A549 (cell line): ENCODE measurements around the gene CSF2. TPM values are rescaled to one million over a fixed set of nuclear protein-coding genes. Genes with fewer than 3 reads are reported as not detected.

ENCODE experiments used
- ATAC-seq, 2 experiments: fragments of 200-7000 bp in 1 of 2; fragments of >200 bp in 1 of 2; cut with Nextera tagmentation in 1 of 2; cut with Tn5 transposase in 1 of 2; 3 replicates each; pipeline versions ENCODE4 v1.8.0 to v1.9.1; 2018 to 2020; ENCODE audit warnings: mild to moderate bottlenecking in 1 of 2, moderate library complexity in 1 of 2
- CTCF ChIA-PET: fragments of 300-600 bp; sonication (Branson Sonifier 250); formaldehyde crosslinking; extraction: SDS; loops from one replicate; lab custom pipeline; 2021; ENCODE audit warnings: antibody characterized with exemption, inconsistent platforms; lab: Yijun Ruan, JAX
- POLR2A ChIA-PET: fragments of 350-600 bp; formaldehyde crosslinking; extraction: SDS; loops from one replicate; lab custom pipeline; 2021; ENCODE audit warnings: antibody characterized with exemption, inconsistent platforms; lab: Yijun Ruan, JAX
- DNase-seq, 2 experiments: peaks; one replicate each; pipeline versions ENCODE4 v3.0.0 to v3.0.0-alpha.2; 2011 to 2016; ENCODE audit warnings: low read depth in 1 of 2, low spot score in 1 of 2
- FAIRE-seq: peaks from 2 replicates; lab custom pipeline; 2011; peaks lifted over from hg19 to GRCh38; lab: Jason Lieb, UNC
- H3K27ac ChIP-seq, 2 experiments: fragments of >200 bp; sonication (Bioruptor Twin); formaldehyde crosslinking; 3 replicates each; pipeline ENCODE4 v1.5.1; 2016 to 2017
- H3K4me1 ChIP-seq: fragments of >200 bp; sonication (Bioruptor Twin); formaldehyde crosslinking; 3 replicates; pipeline ENCODE4 v1.6.1; 2016
- H3K4me2 ChIP-seq: fragments of >200 bp; sonication (Bioruptor Twin); formaldehyde crosslinking; 3 replicates; pipeline ENCODE4 v1.6.1; 2016
- H3K4me3 ChIP-seq: fragments of >200 bp; sonication (Bioruptor Twin); formaldehyde crosslinking; 3 replicates; pipeline ENCODE4 v1.5.1; 2016
- H3K9me3 ChIP-seq: fragments of >200 bp; sonication (Bioruptor Twin); formaldehyde crosslinking; 3 replicates; pipeline ENCODE4 v1.6.1; 2016
- BHLHE40 ChIP-seq: IDR thresholded peaks from 2 replicates; pipeline ENCODE4 v1.6.1; 2012; ENCODE audit warnings: low read depth, low read length, inconsistent platforms
- EHF ChIP-seq: fragments of 250-450 bp; sonication (Bioruptor Pico); IDR thresholded peaks from 2 replicates; pipeline ENCODE4 v1.5.0; 2020; ENCODE audit warnings: mild to moderate bottlenecking
- EHMT2 ChIP-seq: fragments of 200-600 bp; sonication (generic); IDR thresholded peaks from 2 replicates; pipeline ENCODE4 v1.6.1; 2016; ENCODE audit warnings: antibody characterized with exemption, low read depth, mild to moderate bottlenecking, moderate library complexity
- EP300 ChIP-seq, 2 experiments: fragments of >200 bp; sonication (Bioruptor Twin); formaldehyde crosslinking; IDR thresholded peaks; 2 replicates in 1 of 2; 3 replicates in 1 of 2; pipeline ENCODE4 v1.6.1; 2016 to 2017
- ESRRA ChIP-seq: fragments of 150-350 bp; IDR thresholded peaks from 2 replicates; pipeline ENCODE4 v1.6.1; 2014; ENCODE audit warnings: mild to moderate bottlenecking, low read length, borderline replicate concordance
- GATA3 ChIP-seq: IDR thresholded peaks from 2 replicates; pipeline ENCODE4 v1.6.1; 2012; ENCODE audit warnings: borderline replicate concordance
- HDAC2 ChIP-seq: fragments of 200-600 bp; sonication (generic); IDR thresholded peaks from 2 replicates; pipeline ENCODE4 v1.6.1; 2016
- HOXA7 ChIP-seq: fragments of 250-450 bp; sonication (Bioruptor Pico); IDR thresholded peaks from 2 replicates; pipeline ENCODE4 v1.5.0; 2020; ENCODE audit warnings: mild to moderate bottlenecking, moderate library complexity
- JUNB ChIP-seq: fragments of >200 bp; sonication (Bioruptor Twin); formaldehyde crosslinking; IDR thresholded peaks from 2 replicates; pipeline ENCODE4 v1.6.1; 2016
- MAFK ChIP-seq: fragments of 450-650 bp; IDR thresholded peaks from 2 replicates; pipeline ENCODE4 v1.6.1; 2014; ENCODE audit not compliant: partially characterized antibody
- MAX ChIP-seq: IDR thresholded peaks from 2 replicates; pipeline ENCODE4 v1.6.1; 2012
- MAZ ChIP-seq: fragments of 150-350 bp; IDR thresholded peaks from 2 replicates; pipeline ENCODE4 v1.6.1; 2014; ENCODE audit warnings: antibody characterized with exemption, low read depth, low read length, borderline replicate concordance
- NR3C1 ChIP-seq: fragments of >200 bp; sonication (Bioruptor Twin); formaldehyde crosslinking; IDR thresholded peaks from 3 replicates; pipeline ENCODE4 v1.6.1; 2017
- PHF8 ChIP-seq: fragments of 200-600 bp; sonication (generic); IDR thresholded peaks from 2 replicates; pipeline ENCODE4 v1.6.1; 2016; ENCODE audit warnings: low read depth, mild to moderate bottlenecking, antibody characterized with exemption, moderate library complexity, borderline replicate concordance
- POLR2A ChIP-seq: IDR thresholded peaks from 2 replicates; pipeline ENCODE4 v1.6.1; 2012; ENCODE audit warnings: mild to moderate bottlenecking, low read length
- POLR2AphosphoS2 ChIP-seq: conservative IDR thresholded peaks from 2 replicates; pipeline ENCODE4 v1.6.1; 2012; ENCODE audit warnings: low read length, improper control_type of control experiment, inconsistent platforms
- RAD21 ChIP-seq, 2 experiments: fragments of >200 bp in 1 of 2; sonication (Bioruptor Twin) in 1 of 2; formaldehyde crosslinking in 1 of 2; IDR thresholded peaks in 1 of 2; conservative IDR thresholded peaks in 1 of 2; 2 replicates in 1 of 2; 3 replicates in 1 of 2; pipeline ENCODE4 v1.6.1; 2012 to 2018; ENCODE audit warnings: inconsistent platforms in 1 of 2
- RFX5 ChIP-seq: fragments of 450-650 bp; IDR thresholded peaks from 2 replicates; pipeline ENCODE4 v1.7.1; 2014; ENCODE audit warnings: antibody characterized with exemption, mild to moderate bottlenecking, moderate library complexity
- RNF2 ChIP-seq: fragments of 200-600 bp; sonication (generic); IDR thresholded peaks from 2 replicates; pipeline ENCODE4 v1.6.1; 2016; ENCODE audit warnings: low read depth, mild to moderate bottlenecking, antibody characterized with exemption, moderate library complexity, borderline replicate concordance
- SMC3 ChIP-seq: fragments of >200 bp; sonication (Bioruptor Twin); formaldehyde crosslinking; IDR thresholded peaks from 3 replicates; pipeline ENCODE4 v1.6.1; 2018; ENCODE audit warnings: inconsistent platforms
- SREBF2 ChIP-seq: fragments of 450-650 bp; IDR thresholded peaks from 2 replicates; pipeline ENCODE4 v1.6.1; 2014; ENCODE audit warnings: mild to moderate bottlenecking, moderate library complexity
- TFCP2L1 ChIP-seq: fragments of 250-450 bp; sonication (Bioruptor Pico); IDR thresholded peaks from 2 replicates; pipeline ENCODE4 v1.5.0; 2021; ENCODE audit warnings: mild to moderate bottlenecking
- TP53 ChIP-seq: fragments of 250-450 bp; sonication (Bioruptor Pico); IDR thresholded peaks from 2 replicates; pipeline ENCODE4 v1.5.0; 2021; ENCODE audit warnings: mild to moderate bottlenecking, moderate library complexity
- USF2 ChIP-seq: fragments of 450-650 bp; IDR thresholded peaks from 2 replicates; pipeline ENCODE4 v1.6.1; 2014; ENCODE audit warnings: antibody characterized with exemption
- WGBS: methylation state at CpG from one replicate; pipeline ENCODE4 v1.1.6; 2017; ENCODE audit errors: missing lambda C conversion rate; 5-methylcytosine and 5-hydroxymethylcytosine counted together
- polyA plus RNA-seq, 4 experiments: library from polyadenylated mRNA; depleted of rRNA in 3 of 4; stranded (reverse); fragments of >200 nt; fragmentation: RNase III in 1 of 4; extraction: RNeasy Plus Mini Kit Qiagen cat#74134 plus additional on column Dnase treatment in 1 of 4; gene quantifications; 2 replicates in 3 of 4; 3 replicates in 1 of 4; pipeline ENCODE4 v1.2.3, GENCODE V29; 2011 to 2017
- TF ChIP-seq, protein P1 (sequence below): fragments of >200 bp; sonication (Bioruptor Twin); formaldehyde crosslinking; IDR thresholded peaks from 3 replicates; pipeline ENCODE4 v1.6.1; 2016
- TF ChIP-seq, protein P2 (sequence below): fragments of 200-600 bp; sonication (generic); IDR thresholded peaks from 2 replicates; pipeline ENCODE4 v1.6.1; 2016; ENCODE audit warnings: antibody characterized with exemption, mild to moderate bottlenecking, moderate library complexity
- TF ChIP-seq, protein P3 (sequence below): fragments of >200 bp; sonication (Bioruptor Twin); formaldehyde crosslinking; IDR thresholded peaks from 2 replicates; pipeline ENCODE4 v1.6.1; 2016

CSF2 gene
- polyA plus RNA-seq, 2 of the 4 experiments (the other 2 are of a cell fraction), result not detected

- POLR2A ChIA-PET, result no interaction called here
Measured at GRCh38 chr5:132081458-132081857, 7.9 kb downstream of the CSF2 start.

GRCh38 chr5:132082329-132083023, 8.9 kb downstream of the CSF2 start:
- Histone ChIP-seq H3K9me3 (no peaks in the 10 kb centered on the region), H3K4me3 (no peak overlapping the region), H3K4me2 (no peak overlapping the region), H3K27ac (no peak overlapping the region), H3K4me1 (peaks cover 10% of the 10 kb centered on the region; the same call in 2 of the 3 replicates)
- FAIRE-seq (no peak), ATAC-seq (no peak), DNase-seq (no peak)
- WGBS, result 76% methylated on average over 7 of the region's 8 CpGs
- ChIA-PET POLR2A (no interaction called here), CTCF (interaction anchor here (0.8 to 4.4 kb wide), 6 partner anchors 9 to 19 kb away, joined by 3 to 50 read pairs (median 4); partner anchors contain the start of gene CSF2)
- TF ChIP-seq, protein P1, sequence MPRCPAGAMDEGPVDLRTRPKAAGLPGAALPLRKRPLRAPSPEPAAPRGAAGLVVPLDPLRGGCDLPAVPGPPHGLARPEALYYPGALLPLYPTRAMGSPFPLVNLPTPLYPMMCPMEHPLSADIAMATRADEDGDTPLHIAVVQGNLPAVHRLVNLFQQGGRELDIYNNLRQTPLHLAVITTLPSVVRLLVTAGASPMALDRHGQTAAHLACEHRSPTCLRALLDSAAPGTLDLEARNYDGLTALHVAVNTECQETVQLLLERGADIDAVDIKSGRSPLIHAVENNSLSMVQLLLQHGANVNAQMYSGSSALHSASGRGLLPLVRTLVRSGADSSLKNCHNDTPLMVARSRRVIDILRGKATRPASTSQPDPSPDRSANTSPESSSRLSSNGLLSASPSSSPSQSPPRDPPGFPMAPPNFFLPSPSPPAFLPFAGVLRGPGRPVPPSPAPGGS, result no peak
- no peak for TF ChIP-seq EP300 (IDR thresholded peaks at IDR 0.05)

More at GRCh38 chr5:132081458-132081857, 7.9 kb downstream of the CSF2 start:
- ATAC-seq (no peak), FAIRE-seq (no peak), DNase-seq (no peak)
- Histone ChIP-seq H3K27ac (no peak overlapping the region), H3K9me3 (no peaks in the 10 kb centered on the region), H3K4me3 (no peak overlapping the region), H3K4me1 (peaks cover 6% of the 10 kb centered on the region; the same call in 2 of the 3 replicates)
- WGBS, result 81% methylated on average over 3 of the region's 3 CpGs
- TF ChIP-seq NR3C1 (no peak), HDAC2 (no peak), JUNB (no peak), TFCP2L1 (CRISPR knock-in tag) (no peak), EHF (CRISPR knock-in tag) (no peak), HOXA7 (CRISPR knock-in tag) (no peak), RNF2 (no peak), TP53 (CRISPR knock-in tag) (no peak), GATA3 (no peak), POLR2A (no peak), SREBF2 (no peak)
- TF ChIP-seq, protein P2, sequence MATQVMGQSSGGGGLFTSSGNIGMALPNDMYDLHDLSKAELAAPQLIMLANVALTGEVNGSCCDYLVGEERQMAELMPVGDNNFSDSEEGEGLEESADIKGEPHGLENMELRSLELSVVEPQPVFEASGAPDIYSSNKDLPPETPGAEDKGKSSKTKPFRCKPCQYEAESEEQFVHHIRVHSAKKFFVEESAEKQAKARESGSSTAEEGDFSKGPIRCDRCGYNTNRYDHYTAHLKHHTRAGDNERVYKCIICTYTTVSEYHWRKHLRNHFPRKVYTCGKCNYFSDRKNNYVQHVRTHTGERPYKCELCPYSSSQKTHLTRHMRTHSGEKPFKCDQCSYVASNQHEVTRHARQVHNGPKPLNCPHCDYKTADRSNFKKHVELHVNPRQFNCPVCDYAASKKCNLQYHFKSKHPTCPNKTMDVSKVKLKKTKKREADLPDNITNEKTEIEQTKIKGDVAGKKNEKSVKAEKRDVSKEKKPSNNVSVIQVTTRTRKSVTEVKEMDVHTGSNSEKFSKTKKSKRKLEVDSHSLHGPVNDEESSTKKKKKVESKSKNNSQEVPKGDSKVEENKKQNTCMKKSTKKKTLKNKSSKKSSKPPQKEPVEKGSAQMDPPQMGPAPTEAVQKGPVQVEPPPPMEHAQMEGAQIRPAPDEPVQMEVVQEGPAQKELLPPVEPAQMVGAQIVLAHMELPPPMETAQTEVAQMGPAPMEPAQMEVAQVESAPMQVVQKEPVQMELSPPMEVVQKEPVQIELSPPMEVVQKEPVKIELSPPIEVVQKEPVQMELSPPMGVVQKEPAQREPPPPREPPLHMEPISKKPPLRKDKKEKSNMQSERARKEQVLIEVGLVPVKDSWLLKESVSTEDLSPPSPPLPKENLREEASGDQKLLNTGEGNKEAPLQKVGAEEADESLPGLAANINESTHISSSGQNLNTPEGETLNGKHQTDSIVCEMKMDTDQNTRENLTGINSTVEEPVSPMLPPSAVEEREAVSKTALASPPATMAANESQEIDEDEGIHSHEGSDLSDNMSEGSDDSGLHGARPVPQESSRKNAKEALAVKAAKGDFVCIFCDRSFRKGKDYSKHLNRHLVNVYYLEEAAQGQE, result no peak
- TF ChIP-seq, all 56 proteins: peak for 0
- CTCF ChIA-PET, result interaction anchor here (1.2 to 4.4 kb wide), 6 partner anchors 8 to 53 kb away, joined by 3 to 50 read pairs (median 4); partner anchors contain the start of gene CSF2
- no peak overlapping the region for H3K4me2 ChIP-seq

DNA sequence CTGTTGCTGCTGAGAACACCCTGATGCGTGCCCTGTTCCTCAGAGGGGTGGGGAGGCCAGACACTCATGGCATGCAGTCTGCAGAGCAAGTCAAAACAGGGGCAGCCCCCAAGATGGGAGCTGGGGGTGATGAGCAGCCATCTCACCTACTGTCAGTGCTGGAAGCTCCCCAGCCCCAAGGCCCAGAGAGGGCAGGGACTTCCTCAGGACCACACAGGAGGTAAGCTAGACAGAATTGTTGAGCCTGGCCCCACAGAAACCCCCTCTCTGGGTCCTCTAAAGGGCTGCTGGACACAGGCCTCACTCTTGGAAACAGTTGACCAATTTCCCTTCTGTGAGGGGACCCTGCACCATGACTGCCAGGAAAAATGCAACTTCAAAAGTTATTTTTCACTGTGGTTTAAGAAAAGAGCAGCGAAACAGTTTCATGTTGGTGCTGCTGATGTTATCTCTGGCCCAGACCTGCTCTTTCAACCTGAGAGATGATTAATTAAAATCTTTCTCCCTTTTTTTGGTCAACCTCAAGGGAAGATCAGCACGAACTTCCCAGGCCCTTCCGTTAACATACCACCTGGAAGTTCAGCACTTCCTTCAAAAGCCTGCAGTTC, 9.6 kb downstream of the CSF2 start:
- no peak overlapping the region for H3K27ac ChIP-seq
- peaks cover 10% of the 10 kb centered on the region; the same call in 2 of the 3 replicates for H3K4me1 ChIP-seq
- ChIA-PET POLR2A (no interaction called here), CTCF (interaction anchor here (2.1 to 4.4 kb wide), 2 partner anchors 13 to 19 kb away, joined by 5 to 50 read pairs; no protein-coding TSS in a partner anchor)
- WGBS, result 81% methylated on average over 4 of the region's 4 CpGs
- no peaks in the 10 kb centered on the region for H3K9me3 ChIP-seq
- no peak overlapping the region for H3K4me3 ChIP-seq
- ATAC-seq, result no peak
- H3K4me2 ChIP-seq, result no peak overlapping the region
- no peak for FAIRE-seq
- DNase-seq, result no peak
- TF ChIP-seq RAD21 (conservative IDR thresholded peaks at IDR 0.05 in 1 of 2, IDR thresholded peaks at IDR 0.05 in 1 of 2) (no peak), EHMT2 (no peak), GATA3 (no peak), SREBF2 (no peak), BHLHE40 (no peak), SMC3 (no peak), ESRRA (no peak), TFCP2L1 (CRISPR knock-in tag) (no peak), MAFK (no peak), RNF2 (no peak), PHF8 (no peak), POLR2AphosphoS2 (no peak), RFX5 (no peak), TP53 (CRISPR knock-in tag) (no peak), MAZ (no peak), USF2 (no peak), MAX (no peak)
- TF ChIP-seq, protein P3, sequence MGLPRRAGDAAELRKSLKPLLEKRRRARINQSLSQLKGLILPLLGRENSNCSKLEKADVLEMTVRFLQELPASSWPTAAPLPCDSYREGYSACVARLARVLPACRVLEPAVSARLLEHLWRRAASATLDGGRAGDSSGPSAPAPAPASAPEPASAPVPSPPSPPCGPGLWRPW, result no peak
